Right atrium auricular region (tissue), 2 donors: Measurements from ENCODE around the gene ZNF280B. TPM values are rescaled to one million over a fixed set of nuclear protein-coding genes. Genes with fewer than 3 reads are reported as not detected.

Experiments used
- DNase-seq: peaks from one replicate; pipeline ENCODE4 v3.0.0-alpha.2; 2019; ENCODE audit warnings: low spot score
- H3K27ac ChIP-seq, 2 donors: fragments of 200-600 bp; sonication (generic); 1 replicate in 1 of 2; 2 replicates in 1 of 2; pipeline ENCODE4 v1.5.1; 2016 to 2019
- H3K27me3 ChIP-seq, 2 donors: fragments of 200-600 bp; sonication (generic); one replicate each; pipeline versions ENCODE4 v1.5.1 to v1.6.0; 2017 to 2019
- H3K36me3 ChIP-seq: fragments of 200-600 bp; sonication (generic); one replicate; pipeline ENCODE4 v1.5.1; 2016
- H3K4me1 ChIP-seq, 2 donors: fragments of 200-600 bp; sonication (generic); one replicate each; pipeline versions ENCODE4 v1.5.1 to v1.6.0; 2017 to 2019
- H3K4me3 ChIP-seq, 2 donors: fragments of 200-600 bp; sonication (generic); 1 replicate in 1 of 2; 2 replicates in 1 of 2; pipeline ENCODE4 v1.5.1; 2017 to 2019; ENCODE audit warnings: mild to moderate bottlenecking in 1 of 2, moderate library complexity in 1 of 2
- H3K9me3 ChIP-seq, 2 donors: fragments of 200-600 bp; sonication (generic); one replicate each; pipeline ENCODE4 v1.5.1; 2019
- total RNA-seq, 2 donors: library from RNA; depleted of rRNA; stranded (reverse); fragments of >200 nt; gene quantifications; one replicate each; pipeline ENCODE4 v1.1.0, GENCODE V29; 2016
- TF ChIP-seq, protein P1 (sequence below), 2 donors: fragments of 200-600 bp; sonication (generic); IDR thresholded peaks; one replicate each; pipeline ENCODE4 v1.5.1; 2019; ENCODE audit warnings: antibody characterized with exemption in 2 of 2

Gene ZNF280B
- total RNA-seq, 2 donors from 2014 or later, result 1.1 to 1.2 TPM

DNA sequence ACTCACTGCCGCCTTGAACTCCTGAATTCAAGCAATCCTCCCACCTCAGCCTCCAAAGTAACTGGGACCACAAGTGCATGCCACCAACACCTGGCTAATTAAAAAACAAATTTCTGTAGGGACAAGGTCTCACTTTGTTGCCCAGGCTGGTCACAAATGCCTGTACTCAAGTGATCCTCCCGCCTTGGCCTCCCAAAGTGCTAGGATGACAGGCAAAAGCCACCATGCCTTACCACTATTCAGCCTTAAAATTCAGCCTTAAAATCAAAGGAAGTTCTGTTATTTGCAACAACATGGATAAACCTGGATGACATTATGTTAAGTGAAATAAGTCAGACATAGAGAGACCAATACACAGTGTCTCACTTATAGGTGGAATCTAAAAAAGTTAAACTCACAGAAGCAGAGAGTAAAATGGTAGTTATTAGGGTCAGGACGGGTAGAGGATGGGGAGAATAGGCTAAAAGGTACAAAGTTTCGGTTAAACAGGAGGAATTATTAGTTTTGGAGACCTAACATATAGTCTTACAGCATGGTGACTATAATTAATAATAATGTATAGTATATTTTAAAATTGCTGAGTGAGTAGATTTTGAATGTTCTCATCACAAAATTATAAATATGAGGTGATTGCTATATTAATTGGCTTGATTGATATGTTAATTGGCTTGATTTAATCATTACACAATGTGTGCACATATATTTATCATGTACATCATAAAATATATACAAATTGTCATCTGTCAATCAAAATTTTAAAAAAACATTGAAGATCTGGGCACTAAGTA lies 17.8 kb upstream of the ZNF280B start:
- no peaks in the 10 kb centered on the region for H3K36me3 ChIP-seq
- H3K4me3 ChIP-seq, result no peak overlapping the region
- DNase-seq, result no peak
- no peaks in the 10 kb centered on the region for H3K9me3 ChIP-seq
- TF ChIP-seq, protein P1, sequence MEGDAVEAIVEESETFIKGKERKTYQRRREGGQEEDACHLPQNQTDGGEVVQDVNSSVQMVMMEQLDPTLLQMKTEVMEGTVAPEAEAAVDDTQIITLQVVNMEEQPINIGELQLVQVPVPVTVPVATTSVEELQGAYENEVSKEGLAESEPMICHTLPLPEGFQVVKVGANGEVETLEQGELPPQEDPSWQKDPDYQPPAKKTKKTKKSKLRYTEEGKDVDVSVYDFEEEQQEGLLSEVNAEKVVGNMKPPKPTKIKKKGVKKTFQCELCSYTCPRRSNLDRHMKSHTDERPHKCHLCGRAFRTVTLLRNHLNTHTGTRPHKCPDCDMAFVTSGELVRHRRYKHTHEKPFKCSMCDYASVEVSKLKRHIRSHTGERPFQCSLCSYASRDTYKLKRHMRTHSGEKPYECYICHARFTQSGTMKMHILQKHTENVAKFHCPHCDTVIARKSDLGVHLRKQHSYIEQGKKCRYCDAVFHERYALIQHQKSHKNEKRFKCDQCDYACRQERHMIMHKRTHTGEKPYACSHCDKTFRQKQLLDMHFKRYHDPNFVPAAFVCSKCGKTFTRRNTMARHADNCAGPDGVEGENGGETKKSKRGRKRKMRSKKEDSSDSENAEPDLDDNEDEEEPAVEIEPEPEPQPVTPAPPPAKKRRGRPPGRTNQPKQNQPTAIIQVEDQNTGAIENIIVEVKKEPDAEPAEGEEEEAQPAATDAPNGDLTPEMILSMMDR (IDR thresholded peaks at IDR 0.05), result no peak
- H3K4me1 ChIP-seq, result no peaks in the 10 kb centered on the region
- H3K27me3 ChIP-seq, result no peaks in the 10 kb centered on the region
- no peak overlapping the region for H3K27ac ChIP-seq

DNA sequence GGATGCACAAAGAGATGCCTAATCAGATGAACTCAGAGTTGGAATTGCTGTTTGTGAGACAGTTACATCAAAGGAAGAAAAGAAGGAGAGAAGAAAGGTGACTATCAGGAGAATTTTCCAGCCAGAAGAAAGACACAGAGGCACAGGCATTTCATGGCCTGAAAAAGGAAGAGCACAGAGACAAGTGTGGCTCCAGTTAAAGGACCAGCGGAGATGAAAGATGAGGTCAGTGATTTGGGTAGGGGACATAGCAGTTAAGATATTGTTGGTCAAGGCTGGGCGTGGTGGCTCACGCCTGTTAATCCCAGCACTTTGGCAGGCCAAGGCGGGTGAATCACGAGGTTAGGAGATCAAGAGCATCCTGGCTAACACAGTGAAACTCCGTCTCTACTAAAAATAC lies 15.0 kb upstream of the ZNF280B start:
- H3K9me3 ChIP-seq, result no peaks in the 10 kb centered on the region
- no peaks in the 10 kb centered on the region for H3K36me3 ChIP-seq
- H3K27me3 ChIP-seq, result no peaks in the 10 kb centered on the region
- no peak for DNase-seq
- no peak overlapping the region for H3K27ac ChIP-seq
- no peak overlapping the region for H3K4me3 ChIP-seq
- H3K4me1 ChIP-seq, result no peaks in the 10 kb centered on the region
- TF ChIP-seq, protein P1 (IDR thresholded peaks at IDR 0.05), result no peak

DNA sequence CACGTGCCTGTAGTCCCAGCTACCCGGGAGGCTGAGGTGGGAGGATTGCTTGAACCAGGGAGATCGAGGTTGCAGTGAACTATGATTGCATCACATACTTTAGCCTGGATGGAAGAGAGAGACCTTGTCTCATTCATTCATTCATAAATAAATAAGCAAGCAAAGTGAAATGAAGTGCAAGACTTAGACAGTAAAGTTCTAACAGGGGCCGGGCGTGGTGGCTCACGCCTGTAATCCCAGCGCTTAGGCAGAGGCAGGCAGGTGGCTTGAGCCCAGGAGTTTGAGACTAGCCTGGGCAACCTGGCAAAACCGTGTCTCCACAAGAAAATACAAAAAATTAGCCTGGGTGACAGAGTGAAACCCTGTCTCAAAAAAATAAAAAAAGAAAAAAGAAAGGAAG lies 13.1 kb upstream of the ZNF280B start:
- DNase-seq, result no peak
- Histone ChIP-seq H3K9me3 (no peaks in the 10 kb centered on the region), H3K4me3 (no peak overlapping the region), H3K4me1 (no peaks in the 10 kb centered on the region), H3K36me3 (no peaks in the 10 kb centered on the region), H3K27me3 (no peaks in the 10 kb centered on the region), H3K27ac (no peak overlapping the region)
- TF ChIP-seq, protein P1 (IDR thresholded peaks at IDR 0.05), result no peak

DNA sequence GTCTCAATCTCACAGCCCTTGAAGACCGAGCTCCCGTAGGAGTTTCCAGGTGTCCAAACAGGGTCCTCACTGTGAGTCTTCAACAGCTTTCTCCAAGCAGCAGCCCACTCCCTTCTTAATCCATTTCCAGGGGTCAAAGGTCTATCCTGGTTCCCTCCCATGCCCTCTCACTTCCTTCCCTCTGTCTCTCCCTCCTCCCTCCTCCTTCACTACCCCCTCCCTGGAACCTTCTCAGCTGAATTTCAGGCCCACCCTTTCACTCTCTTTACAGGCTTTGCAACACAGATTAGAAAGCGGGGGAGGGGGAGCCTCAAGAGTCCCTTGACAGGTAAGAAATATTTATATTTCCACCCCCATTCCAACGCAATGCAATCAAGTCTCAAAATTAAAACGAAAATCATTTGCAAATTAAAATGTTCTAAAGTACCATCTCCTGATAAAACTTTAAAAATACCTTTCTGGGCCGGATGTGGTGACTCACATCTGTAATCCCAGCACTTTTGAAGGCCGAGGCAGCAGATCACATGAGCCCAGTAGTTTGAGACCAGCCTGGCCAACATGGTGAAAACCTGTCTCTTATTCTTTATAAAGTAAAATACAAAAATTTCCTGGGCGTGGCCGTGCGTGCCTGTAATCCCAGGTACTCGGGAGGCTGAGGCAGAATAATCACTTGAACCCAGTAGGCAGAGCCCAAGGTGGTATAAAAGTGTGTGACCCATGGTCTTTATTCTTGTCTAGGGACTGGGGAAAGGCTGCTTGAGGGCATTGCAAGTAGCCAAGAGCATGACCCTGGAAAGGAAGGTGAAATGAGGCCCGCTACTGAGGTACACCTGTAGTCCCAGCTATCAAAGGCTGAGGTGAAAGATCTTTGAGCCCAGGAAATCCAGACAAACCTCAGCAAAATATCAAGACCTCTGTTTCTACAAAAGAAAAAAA lies 12.4 kb upstream of the ZNF280B start:
- DNase-seq, result no peak
- Histone ChIP-seq H3K27ac (no peak overlapping the region), H3K27me3 (no peaks in the 10 kb centered on the region), H3K9me3 (no peaks in the 10 kb centered on the region), H3K4me3 (no peak overlapping the region), H3K4me1 (no peaks in the 10 kb centered on the region), H3K36me3 (no peaks in the 10 kb centered on the region)
- TF ChIP-seq, protein P1 (IDR thresholded peaks at IDR 0.05), result no peak

DNA sequence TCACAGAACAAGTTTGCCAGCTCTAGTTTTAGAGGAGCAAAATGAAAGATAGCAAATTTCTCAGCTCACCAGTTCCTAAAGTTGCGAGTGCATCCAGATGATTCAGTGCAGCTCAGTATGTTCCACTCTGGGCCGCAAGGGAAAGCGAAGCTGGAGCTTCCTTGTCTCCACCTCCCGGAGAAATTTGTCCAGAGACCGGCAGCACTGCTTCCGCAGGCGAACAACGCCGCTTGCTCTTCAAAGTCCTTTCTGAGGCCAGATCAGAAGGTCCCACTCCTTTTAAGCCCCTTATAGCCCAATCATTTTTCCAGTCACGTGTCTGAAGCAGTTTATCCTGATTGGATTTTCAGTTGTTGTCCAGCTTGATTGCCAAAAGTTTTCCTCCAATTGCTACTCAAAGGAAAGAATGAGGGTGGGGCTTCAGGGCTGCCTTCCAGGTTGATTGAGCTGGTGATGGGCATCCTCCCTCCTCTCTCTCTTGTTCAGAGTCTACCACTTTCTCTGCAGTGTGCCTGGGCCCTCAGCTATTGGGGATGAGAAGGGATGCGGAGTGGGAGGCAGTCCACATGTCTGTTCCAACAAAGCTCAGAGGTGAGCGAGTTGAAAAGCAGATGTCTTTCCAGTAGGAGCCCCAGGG lies 11.6 kb upstream of the ZNF280B start, which contains the start of gene ZNF280A:
TSS of gene ZNF280A (minus strand) at position 251 of the 637 bp plus-strand sequence. CDS start 4,640 bp downstream, outside the sequence.
- no peak for DNase-seq
- Histone ChIP-seq H3K4me3 (no peak within 1 kb of the TSS), H3K27ac (no peak within 1 kb of the TSS), H3K4me1 (no peaks in the 10 kb centered on the region), H3K9me3 (no peaks in the 10 kb centered on the region), H3K27me3 (no peaks in the 10 kb centered on the region), H3K36me3 (no peaks in the 10 kb centered on the region)
- TF ChIP-seq, protein P1 (IDR thresholded peaks at IDR 0.05), result no peak
